ENCODE results near the gene PRCC. TPM values are rescaled to one million over a fixed set of nuclear protein-coding genes. Genes with fewer than 3 reads are reported as not detected.

Gene PRCC
- total RNA-seq, 1 donor from 2014 or later = 9.2 TPM

DNA sequence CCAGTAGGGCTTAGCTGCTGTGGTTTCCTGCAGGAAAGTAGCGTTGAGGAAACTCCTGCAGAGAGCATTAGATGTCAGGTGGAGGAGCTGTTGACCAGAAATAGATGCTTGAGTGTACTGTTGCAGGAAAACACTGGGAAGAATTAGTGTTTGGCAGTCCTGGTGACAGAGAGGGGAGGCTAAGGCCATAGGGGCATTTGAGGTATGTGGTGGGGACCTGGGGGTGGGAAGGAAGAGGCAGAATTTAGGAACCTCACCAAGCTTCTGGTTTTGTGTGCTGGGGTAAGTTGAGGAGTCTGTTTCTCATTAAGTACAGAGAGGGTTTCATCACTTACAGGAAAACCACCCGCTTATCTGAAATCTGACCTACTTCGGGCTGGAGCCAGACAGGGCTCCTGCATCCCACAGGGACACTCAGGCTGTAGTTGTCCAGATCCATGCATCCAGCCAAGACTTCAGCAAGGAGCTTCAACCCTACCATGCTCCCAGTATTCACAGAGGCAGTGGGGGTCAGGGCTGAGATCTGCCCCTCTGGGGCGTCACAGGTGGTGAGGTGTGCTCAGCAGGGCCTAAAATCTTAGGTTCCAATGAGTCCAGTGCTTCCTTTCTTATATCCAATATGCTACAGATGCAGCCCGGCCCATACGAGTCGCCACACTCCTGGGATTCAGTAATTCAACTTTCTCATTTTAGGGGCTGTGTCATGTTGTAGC, 34.2 kb downstream of the PRCC start:
- TF ChIP-seq, protein P1, sequence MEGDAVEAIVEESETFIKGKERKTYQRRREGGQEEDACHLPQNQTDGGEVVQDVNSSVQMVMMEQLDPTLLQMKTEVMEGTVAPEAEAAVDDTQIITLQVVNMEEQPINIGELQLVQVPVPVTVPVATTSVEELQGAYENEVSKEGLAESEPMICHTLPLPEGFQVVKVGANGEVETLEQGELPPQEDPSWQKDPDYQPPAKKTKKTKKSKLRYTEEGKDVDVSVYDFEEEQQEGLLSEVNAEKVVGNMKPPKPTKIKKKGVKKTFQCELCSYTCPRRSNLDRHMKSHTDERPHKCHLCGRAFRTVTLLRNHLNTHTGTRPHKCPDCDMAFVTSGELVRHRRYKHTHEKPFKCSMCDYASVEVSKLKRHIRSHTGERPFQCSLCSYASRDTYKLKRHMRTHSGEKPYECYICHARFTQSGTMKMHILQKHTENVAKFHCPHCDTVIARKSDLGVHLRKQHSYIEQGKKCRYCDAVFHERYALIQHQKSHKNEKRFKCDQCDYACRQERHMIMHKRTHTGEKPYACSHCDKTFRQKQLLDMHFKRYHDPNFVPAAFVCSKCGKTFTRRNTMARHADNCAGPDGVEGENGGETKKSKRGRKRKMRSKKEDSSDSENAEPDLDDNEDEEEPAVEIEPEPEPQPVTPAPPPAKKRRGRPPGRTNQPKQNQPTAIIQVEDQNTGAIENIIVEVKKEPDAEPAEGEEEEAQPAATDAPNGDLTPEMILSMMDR (IDR thresholded peaks at IDR 0.05; ENCODE audit: insufficient read depth, low read length, severe bottlenecking) = no peak
- DNase-seq (ENCODE audit: low read depth) (peak; percentile 8), FAIRE-seq (no peak)
- peaks cover 10% of the 10 kb centered on the region for H3K36me3 ChIP-seq (ENCODE audit: control insufficient read depth, insufficient read depth, low read length)
- H3K27me3 ChIP-seq (ENCODE audit: control insufficient read depth, insufficient read depth, low read length) = no peaks in the 10 kb centered on the region
- H3K4me3 ChIP-seq (ENCODE audit: low read depth, low read length) = no peak overlapping the region

DNA sequence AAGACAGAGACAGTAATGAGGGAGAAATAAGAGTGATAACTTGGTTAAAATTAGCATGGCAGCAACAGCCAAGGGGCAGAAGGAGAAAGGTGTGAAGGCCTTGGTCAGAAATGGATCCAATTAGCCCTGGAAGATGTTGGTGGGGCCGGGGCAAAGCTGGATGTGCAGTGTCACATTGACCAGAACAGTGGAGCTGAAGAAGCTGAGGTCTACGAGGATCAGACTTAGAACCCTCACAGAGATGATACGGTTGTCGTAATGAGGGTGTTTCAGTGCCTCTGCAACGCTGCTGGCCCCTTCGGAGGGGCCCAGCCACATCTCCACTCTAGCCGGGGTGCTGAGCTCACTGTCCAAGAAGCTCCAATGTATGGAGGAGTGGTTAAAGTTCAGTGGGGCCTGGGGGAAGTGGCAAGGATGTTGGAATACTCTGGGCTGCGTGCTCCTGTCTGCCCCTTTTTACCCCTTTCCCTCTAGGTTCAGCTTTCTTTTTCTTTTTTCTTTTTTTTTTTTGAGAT, 35.1 kb downstream of the PRCC start:
- FAIRE-seq = no peak
- no peak for DNase-seq (ENCODE audit: low read depth)
- no peak overlapping the region for H3K4me3 ChIP-seq (ENCODE audit: low read depth, low read length)
- TF ChIP-seq, protein P1 (IDR thresholded peaks at IDR 0.05; ENCODE audit: insufficient read depth, low read length, severe bottlenecking) = no peak
- no peaks in the 10 kb centered on the region for H3K27me3 ChIP-seq (ENCODE audit: control insufficient read depth, insufficient read depth, low read length)
- peaks cover 7% of the 10 kb centered on the region for H3K36me3 ChIP-seq (ENCODE audit: control insufficient read depth, insufficient read depth, low read length)

DNA sequence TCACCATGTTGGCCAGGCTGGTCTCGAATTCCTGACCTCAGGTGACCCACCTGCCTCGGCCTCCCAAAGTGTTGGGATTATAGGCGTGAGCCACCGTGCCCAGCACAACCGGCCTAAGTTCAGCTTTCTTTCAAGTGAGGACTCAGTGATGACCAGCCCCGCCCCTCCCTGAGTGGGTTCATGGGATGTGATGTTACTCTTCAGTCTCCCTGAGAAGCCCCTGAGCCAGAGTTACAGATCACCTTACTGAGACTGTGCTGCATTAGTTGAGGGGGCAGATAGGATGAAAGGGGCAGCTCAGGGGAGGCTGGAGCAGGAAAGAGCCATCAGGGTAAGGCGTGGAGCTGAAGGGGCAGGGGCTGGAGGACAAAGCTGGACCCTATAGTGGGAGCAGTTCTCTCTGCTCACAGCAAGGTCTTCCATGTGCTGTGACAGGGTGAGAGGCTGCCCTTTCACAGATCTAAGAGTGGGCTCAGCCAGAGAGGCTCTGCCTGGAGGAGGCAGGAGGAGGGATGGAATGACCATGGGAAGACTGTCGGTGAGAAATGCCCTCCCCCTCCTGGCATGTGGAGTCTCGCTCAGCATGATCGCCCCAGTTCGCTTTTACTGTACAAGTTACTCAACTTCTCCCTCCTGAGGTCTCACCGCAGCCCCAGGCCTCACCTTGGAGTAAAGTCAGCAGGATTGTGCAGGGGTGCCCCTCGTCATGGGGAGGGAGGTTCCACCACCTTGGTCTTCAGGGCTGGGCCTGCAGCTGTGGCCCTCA, 35.9 kb downstream of the PRCC start:
- FAIRE-seq (no peak), DNase-seq (ENCODE audit: low read depth) (peak; percentile 9)
- TF ChIP-seq, protein P1 (IDR thresholded peaks at IDR 0.05; ENCODE audit: insufficient read depth, low read length, severe bottlenecking) = no peak
- no peaks in the 10 kb centered on the region for H3K27me3 ChIP-seq (ENCODE audit: control insufficient read depth, insufficient read depth, low read length)
- no peak overlapping the region for H3K4me3 ChIP-seq (ENCODE audit: low read depth, low read length)
- H3K36me3 ChIP-seq (ENCODE audit: control insufficient read depth, insufficient read depth, low read length) = peaks cover 6% of the 10 kb centered on the region

DNA sequence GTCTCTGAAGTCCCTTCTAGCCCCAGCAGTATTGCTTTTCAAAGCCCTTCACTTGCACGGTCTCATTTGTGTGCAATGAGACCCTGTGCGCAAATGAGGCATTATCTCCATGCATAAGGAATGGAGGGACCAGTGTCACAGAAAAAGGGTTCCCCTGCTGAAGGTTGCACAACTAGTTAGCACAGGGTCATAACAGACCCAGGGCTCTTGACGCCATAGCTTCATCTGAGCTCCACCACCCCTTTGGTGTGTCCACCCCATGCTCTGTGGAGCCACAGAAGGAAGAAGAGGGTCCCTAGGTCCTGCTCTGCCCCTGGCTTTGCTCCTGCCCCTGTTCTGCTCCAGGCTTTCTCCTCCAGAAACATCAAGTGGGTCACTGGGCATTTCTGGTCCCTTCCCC, 36.7 kb downstream of the PRCC start:
- FAIRE-seq (no peak), DNase-seq (ENCODE audit: low read depth) (no peak)
- H3K27me3 ChIP-seq (ENCODE audit: control insufficient read depth, insufficient read depth, low read length) = no peaks in the 10 kb centered on the region
- H3K36me3 ChIP-seq (ENCODE audit: control insufficient read depth, insufficient read depth, low read length) = peaks cover 6% of the 10 kb centered on the region
- TF ChIP-seq, protein P1 (IDR thresholded peaks at IDR 0.05; ENCODE audit: insufficient read depth, low read length, severe bottlenecking) = no peak
- H3K4me3 ChIP-seq (ENCODE audit: low read depth, low read length) = no peak overlapping the region

DNA sequence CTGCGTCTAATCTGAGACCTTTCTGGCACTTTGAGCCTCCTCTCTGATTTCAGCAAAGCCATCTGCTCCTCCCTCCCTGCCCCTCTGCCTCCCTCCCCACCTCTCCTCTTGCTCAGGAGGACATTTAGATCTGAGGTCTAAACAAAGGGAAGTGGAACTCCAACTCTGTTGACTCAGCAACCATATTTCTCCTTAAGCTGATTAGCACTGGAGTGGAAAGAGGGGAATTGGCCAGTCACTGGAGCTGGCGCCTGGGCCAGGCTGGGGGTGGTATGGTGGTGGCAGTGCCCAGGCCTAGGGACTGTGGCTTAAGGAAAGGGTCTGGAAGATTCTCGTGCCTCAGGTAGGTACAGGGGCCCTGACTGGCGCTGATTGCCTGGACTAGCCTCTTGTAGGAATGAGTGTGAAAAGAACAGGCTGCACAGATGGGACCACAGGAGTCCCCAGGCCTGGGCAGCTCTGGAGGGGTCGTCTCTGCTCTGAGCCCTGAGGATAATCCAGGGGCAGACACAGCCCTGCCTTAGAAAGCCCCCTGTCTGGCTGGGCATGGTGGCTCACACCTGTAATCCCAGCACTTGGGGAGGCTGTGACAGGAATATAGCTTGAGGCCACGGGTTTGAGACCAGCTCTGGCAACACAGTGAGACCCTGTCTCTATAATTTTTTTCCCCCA, 37.4 kb downstream of the PRCC start:
- no peak for FAIRE-seq
- H3K4me3 ChIP-seq (ENCODE audit: low read depth, low read length) = no peak overlapping the region

More for the DNA sequence above, 37.4 kb downstream of the PRCC start:
- TF ChIP-seq, protein P1 (IDR thresholded peaks at IDR 0.05; ENCODE audit: insufficient read depth, low read length, severe bottlenecking) = no peak
- Histone ChIP-seq H3K27me3 (ENCODE audit: control insufficient read depth, insufficient read depth, low read length) (no peaks in the 10 kb centered on the region), H3K36me3 (ENCODE audit: control insufficient read depth, insufficient read depth, low read length) (peaks cover 4% of the 10 kb centered on the region)
- DNase-seq (ENCODE audit: low read depth) = no peak

All from bronchial epithelial cell (primary cell).